HG03108 (cell line): ENCODE data around the gene CCL25.

Experiments
- ATAC-seq: cut with Tn5 transposase; IDR thresholded peaks from one replicate; pipeline ENCODE4 v1.9.1; 2021; ENCODE audit warnings: moderate library complexity; ENCODE audit not compliant: unreplicated experiment

CCL25 gene

GRCh38 chr19:8044018-8044417, 8.5 kb upstream of the CCL25 start:
- no peak for ATAC-seq

GRCh38 chr19:8045872-8046568, 6.5 kb upstream of the CCL25 start:
- ATAC-seq, result no peak

GRCh38 chr19:8046569-8047165, 5.9 kb upstream of the CCL25 start:
- ATAC-seq, result no peak

- ATAC-seq, result peak; percentile 63
Observed at GRCh38 chr19:8050274-8051096, 2.1 kb upstream of the CCL25 start.

GRCh38 chr19:8054169-8054568, 1.6 kb downstream of the CCL25 start:
- ATAC-seq, result no peak

GRCh38 chr19:8056533-8056932, 4.0 kb downstream of the CCL25 start:
- no peak for ATAC-seq

- ATAC-seq, result no peak
Observed at GRCh38 chr19:8057545-8058270, 5.1 kb downstream of the CCL25 start.

- no peak for ATAC-seq
Observed at GRCh38 chr19:8064911-8065874, 12.6 kb downstream of the CCL25 start.

GRCh38 chr19:8065875-8066261, 13.3 kb downstream of the CCL25 start:
- no peak for ATAC-seq

- ATAC-seq, result no peak
Observed at GRCh38 chr19:8069096-8069973, 16.8 kb downstream of the CCL25 start.

- ATAC-seq, result no peak
Observed at GRCh38 chr19:8071912-8072311, 19.4 kb downstream of the CCL25 start.

- no peak for ATAC-seq
Observed at GRCh38 chr19:8074501-8074900, 21.9 kb downstream of the CCL25 start.

- no peak for ATAC-seq
Observed at GRCh38 chr19:8075158-8076074, 22.9 kb downstream of the CCL25 start.

- ATAC-seq, result no peak
Observed at GRCh38 chr19:8079988-8080387, 27.4 kb downstream of the CCL25 start.

GRCh38 chr19:8080832-8081231, 28.3 kb downstream of the CCL25 start:
- ATAC-seq, result no peak

GRCh38 chr19:8081569-8082550, 29.3 kb downstream of the CCL25 start:
- ATAC-seq, result no peak

- no peak for ATAC-seq
Observed at GRCh38 chr19:8083141-8083540, 30.6 kb downstream of the CCL25 start.
